H9 (cell line): ENCODE measurements around the gene DNAAF1. TPM values are rescaled to one million over a fixed set of nuclear protein-coding genes. Genes with fewer than 3 reads are reported as not detected.

ENCODE experiments used
- DNase-seq: peaks from one replicate; pipeline ENCODE4 v3.0.0-alpha.2; 2017
- H2AFZ ChIP-seq: one replicate; pipeline ENCODE4 v1.6.1; 2013; ENCODE audit warnings: mild to moderate bottlenecking, low read length, control low read depth, moderate library complexity
- H2AK5ac ChIP-seq: 2 replicates; pipeline ENCODE4 v1.6.1; 2013; ENCODE audit warnings: low read length, control low read depth, mixed read lengths; ENCODE audit not compliant: insufficient read length
- H2BK120ac ChIP-seq: one replicate; pipeline ENCODE4 v1.6.1; 2013; ENCODE audit warnings: low read depth, mild to moderate bottlenecking, low read length, control low read depth, inconsistent platforms; ENCODE audit not compliant: poor library complexity, severe bottlenecking
- H2BK12ac ChIP-seq: 2 replicates; pipeline ENCODE4 v1.6.1; 2013; ENCODE audit warnings: low read length, control low read depth, mixed read lengths, low read depth; ENCODE audit not compliant: insufficient read length
- H2BK15ac ChIP-seq: 2 replicates; pipeline ENCODE4 v1.6.1; 2013; ENCODE audit warnings: low read depth, low read length, control low read depth
- H2BK20ac ChIP-seq: one replicate; pipeline ENCODE4 v1.6.1; 2013; ENCODE audit warnings: low read depth, mild to moderate bottlenecking, low read length, control low read depth, inconsistent platforms; ENCODE audit not compliant: poor library complexity, severe bottlenecking
- H2BK5ac ChIP-seq: 2 replicates; pipeline ENCODE4 v1.6.1; 2013; ENCODE audit warnings: low read length, control low read depth, mixed read lengths; ENCODE audit not compliant: insufficient read length
- H3K14ac ChIP-seq: 2 replicates; pipeline ENCODE4 v1.6.1; 2013; ENCODE audit warnings: low read length, control low read depth; ENCODE audit not compliant: insufficient read depth
- H3K18ac ChIP-seq: 2 replicates; pipeline ENCODE4 v1.6.1; 2013; ENCODE audit warnings: low read depth, mild to moderate bottlenecking, mixed read lengths, low read length, control low read depth; ENCODE audit not compliant: insufficient read length
- H3K23ac ChIP-seq: 2 replicates; pipeline ENCODE4 v1.6.1; 2013; ENCODE audit warnings: low read length, control low read depth, mixed read lengths, low read depth; ENCODE audit not compliant: insufficient read length
- H3K23me2 ChIP-seq: 2 replicates; pipeline ENCODE4 v1.6.1; 2013; ENCODE audit warnings: low read depth, mild to moderate bottlenecking, mixed read lengths, low read length, control low read depth; ENCODE audit not compliant: insufficient read length, poor library complexity, severe bottlenecking
- H3K27ac ChIP-seq: 2 replicates; pipeline ENCODE4 v1.5.1; 2013; ENCODE audit warnings: low read length, control low read depth, mixed read lengths, low read depth; ENCODE audit not compliant: insufficient read length
- H3K27me3 ChIP-seq: 2 replicates; pipeline ENCODE4 v1.6.1; 2013; ENCODE audit warnings: low read length, control low read depth, inconsistent platforms; ENCODE audit not compliant: insufficient read depth
- H3K4ac ChIP-seq: 2 replicates; pipeline ENCODE4 v1.6.1; 2013; ENCODE audit warnings: low read depth, mild to moderate bottlenecking, control low read depth, inconsistent platforms, low read length, moderate library complexity
- H3K4me1 ChIP-seq: 2 replicates; pipeline ENCODE4 v1.6.1; 2013; ENCODE audit warnings: low read length, control low read depth, inconsistent platforms; ENCODE audit not compliant: insufficient read depth
- H3K4me2 ChIP-seq: 2 replicates; pipeline ENCODE4 v1.6.1; 2013; ENCODE audit warnings: low read length, control low read depth, mixed read lengths; ENCODE audit not compliant: insufficient read length, insufficient read depth
- H3K56ac ChIP-seq: 2 replicates; pipeline ENCODE4 v1.6.1; 2013; ENCODE audit warnings: low read depth, mild to moderate bottlenecking, mixed read lengths, low read length, control low read depth; ENCODE audit not compliant: insufficient read length
- H3K79me1 ChIP-seq: 2 replicates; pipeline ENCODE4 v1.6.1; 2013; ENCODE audit warnings: low read depth, mild to moderate bottlenecking, moderate library complexity, low read length, control low read depth, inconsistent platforms; ENCODE audit not compliant: insufficient read depth, poor library complexity, severe bottlenecking
- H3K79me2 ChIP-seq: 2 replicates; pipeline ENCODE4 v1.6.1; 2013; ENCODE audit warnings: low read length, control low read depth, inconsistent platforms; ENCODE audit not compliant: insufficient read depth
- H3K9ac ChIP-seq: 2 replicates; pipeline ENCODE4 v1.6.1; 2013; ENCODE audit warnings: low read length, control low read depth, mixed read lengths; ENCODE audit not compliant: insufficient read length; ENCODE audit errors: extremely low read depth
- H3K9me3 ChIP-seq: one replicate; pipeline ENCODE4 v1.6.1; 2013; ENCODE audit warnings: low read depth, low read length, inconsistent platforms; ENCODE audit not compliant: control insufficient read depth
- H3T11ph ChIP-seq: one replicate; pipeline ENCODE4 v1.6.1; 2013; ENCODE audit warnings: mild to moderate bottlenecking, low read length, control low read depth, inconsistent platforms
- H4K20me1 ChIP-seq: one replicate; pipeline ENCODE4 v1.6.1; 2013; ENCODE audit not compliant: control insufficient read depth, insufficient read length, insufficient read depth
- H4K5ac ChIP-seq: 2 replicates; pipeline ENCODE4 v1.6.1; 2013; ENCODE audit warnings: low read depth, mild to moderate bottlenecking, mixed read lengths, low read length, control low read depth; ENCODE audit not compliant: insufficient read length
- H4K8ac ChIP-seq: replicated peaks from 2 replicates; pipeline ENCODE4 v1.6.1; 2013; ENCODE audit warnings: low read length, control low read depth, mixed read lengths, low read depth; ENCODE audit not compliant: insufficient read length
- H4K91ac ChIP-seq: 2 replicates; pipeline ENCODE4 v1.6.1; 2013; ENCODE audit warnings: low read depth, mild to moderate bottlenecking, moderate library complexity, mixed read lengths, low read length, control low read depth; ENCODE audit not compliant: insufficient read length
- H3K27ac Mint-ChIP-seq, 3 experiments: 2 replicates in 2 of 3; 3 replicates in 1 of 3; pipeline ENCODE4 v1.8.0; 2020 to 2021; ENCODE audit warnings: mixed read lengths in 3 of 3, mild to moderate bottlenecking in 1 of 3, moderate library complexity in 1 of 3
- H3K27me3 Mint-ChIP-seq: 2 replicates; pipeline ENCODE4 v1.8.0; 2021; ENCODE audit warnings: low read depth, mild to moderate bottlenecking, moderate library complexity, mixed read lengths
- H3K36me3 Mint-ChIP-seq, 3 experiments: 2 replicates in 2 of 3; 3 replicates in 1 of 3; pipeline ENCODE4 v1.8.0; 2020 to 2021; ENCODE audit warnings: low read depth in 3 of 3, mixed read lengths in 3 of 3; ENCODE audit not compliant: insufficient read depth in 1 of 3
- H3K4me1 Mint-ChIP-seq, 2 experiments: 2 replicates each; pipeline ENCODE4 v1.8.0; 2020; ENCODE audit warnings: mixed read lengths in 2 of 2
- H3K4me3 Mint-ChIP-seq, 2 experiments: 2 replicates in 1 of 2; 3 replicates in 1 of 2; pipeline ENCODE4 v1.8.0; 2020 to 2021; ENCODE audit warnings: mild to moderate bottlenecking in 2 of 2, mixed read lengths in 2 of 2, moderate library complexity in 1 of 2
- H3K9me3 Mint-ChIP-seq, 2 experiments: 2 replicates in 1 of 2; 3 replicates in 1 of 2; pipeline ENCODE4 v1.8.0; 2020; ENCODE audit warnings: mild to moderate bottlenecking in 2 of 2, mixed read lengths in 2 of 2, moderate library complexity in 1 of 2
- CTCF ChIP-seq: fragments of 200-600 bp; sonication (generic); conservative IDR thresholded peaks from 3 replicates; pipeline ENCODE4 v1.8.0; 2021; ENCODE audit warnings: antibody characterized with exemption, mild to moderate bottlenecking
- WGBS: extraction: QIAGEN DNeasy Blood & Tissue Kit; methylation state at CpG from one replicate; pipeline ENCODE4 v1.1.7; 2013; ENCODE audit warnings: missing lambda C conversion rate, low lambda C conversion rate, mixed read lengths; ENCODE audit not compliant: insufficient read length; ENCODE audit errors: extremely low coverage; 5-methylcytosine and 5-hydroxymethylcytosine counted together
- total RNA-seq: library from RNA; stranded (reverse); gene quantifications from 2 replicates; pipeline ENCODE4 v1.2.1, GENCODE V29; 2021

The DNAAF1 gene
- total RNA-seq, 1 experiment from 2014 or later: not detected

- Histone ChIP-seq H3K56ac (no peak overlapping the region), H3K18ac (no peak overlapping the region), H3K23ac (no peak overlapping the region), H3K14ac (no peak overlapping the region), H3K79me2 (no peaks in the 10 kb centered on the region), H4K91ac (no peak overlapping the region), H3K9me3 (no peaks in the 10 kb centered on the region), H2BK15ac (no peak overlapping the region), H4K20me1 (no peaks in the 10 kb centered on the region), H3K27ac (no peak overlapping the region), H4K5ac (no peak overlapping the region), H3K27me3 (no peaks in the 10 kb centered on the region), H2BK12ac (no peak overlapping the region), H3K23me2 (no peaks in the 10 kb centered on the region), H3K4me1 (no peaks in the 10 kb centered on the region), H4K8ac (no peak overlapping the region), H2BK5ac (no peak overlapping the region), H2BK120ac (no peak overlapping the region), H3K4ac (no peak overlapping the region), H3K4me2 (no peak overlapping the region), H2BK20ac (no peak overlapping the region), H3K79me1 (no peaks in the 10 kb centered on the region), H2AK5ac (no peak overlapping the region), H3T11ph (no peak overlapping the region), H3K9ac (no peak overlapping the region), H2AFZ (no peak overlapping the region)
- Mint-ChIP-seq H3K9me3 (no peaks in the 10 kb centered on the region), H3K36me3 (no peaks in the 10 kb centered on the region), H3K27ac (no peak overlapping the region), H3K4me3 (no peak overlapping the region), H3K27me3 (peaks cover 7% of the 10 kb centered on the region), H3K4me1 (peaks cover 0 to 7% of the 10 kb centered on the region in 2 experiments; a peak in 2 of 4 replicates)
- no peak for DNase-seq
- no CpG with 5 or more reads among the region's 10 CpGs for WGBS
- TF ChIP-seq CTCF: no peak
These were observed 15.9 kb downstream of the DNAAF1 start for GRCh38 chr16:84161037-84161436.
